Measurements from ENCODE around the gene KMT2D.

GRCh38 chr12:49022558-49023178, 37.9 kb downstream of the KMT2D start:
- TF ChIP-seq CTCF (IDR thresholded peaks at IDR 0.05; ENCODE audit: low read length) (no peak), EZH2 (IDR thresholded peaks at IDR 0.05; ENCODE audit: borderline replicate concordance, low read length) (no peak)
